ENCODE measurements around the gene JOSD2.

The JOSD2 gene

GRCh38 chr19:50465000-50465399, 46.0 kb downstream of the JOSD2 start:
- no peak overlapping the region for H3K4me3 ChIP-seq
- H3K27ac ChIP-seq, result no peak overlapping the region
- H3K4me1 ChIP-seq, result no peaks in the 10 kb centered on the region
- intact Hi-C loops (cut with DNase I; ENCODE audit: low total_unique reads), result no loop called here
- no peaks in the 10 kb centered on the region for H3K36me3 ChIP-seq
- peaks cover 0 to 78% of the 10 kb centered on the region in 2 donors for H3K27me3 ChIP-seq
- no peak for TF ChIP-seq CTCF (IDR thresholded peaks at IDR 0.05)
- H3K9me3 ChIP-seq, result no peaks in the 10 kb centered on the region
- DNase-seq, result no peak

GRCh38 chr19:50464348-50464747, 46.6 kb downstream of the JOSD2 start:
- intact Hi-C loops (cut with DNase I; ENCODE audit: low total_unique reads), result no loop called here
- H3K36me3 ChIP-seq, result no peaks in the 10 kb centered on the region
- no peak for TF ChIP-seq CTCF (IDR thresholded peaks at IDR 0.05)
- no peaks in the 10 kb centered on the region for H3K9me3 ChIP-seq
- peaks cover 0 to 80% of the 10 kb centered on the region in 2 donors for H3K27me3 ChIP-seq
- no peak for DNase-seq
- H3K27ac ChIP-seq, result no peak overlapping the region
- no peak overlapping the region for H3K4me3 ChIP-seq
- H3K4me1 ChIP-seq, result no peaks in the 10 kb centered on the region

GRCh38 chr19:50462970-50463369, 48.0 kb downstream of the JOSD2 start:
- Histone ChIP-seq H3K9me3 (no peaks in the 10 kb centered on the region), H3K36me3 (no peaks in the 10 kb centered on the region), H3K4me3 (no peak overlapping the region), H3K27me3 (peaks cover 0 to 89% of the 10 kb centered on the region in 2 donors), H3K4me1 (no peaks in the 10 kb centered on the region), H3K27ac (no peak overlapping the region)
- no peak for DNase-seq
- no peak for TF ChIP-seq CTCF (IDR thresholded peaks at IDR 0.05)
- intact Hi-C loops (cut with DNase I; ENCODE audit: low total_unique reads), result no loop called here

- peaks cover 0 to 88% of the 10 kb centered on the region in 2 donors for H3K27me3 ChIP-seq
- H3K4me1 ChIP-seq, result no peaks in the 10 kb centered on the region
- no peak overlapping the region for H3K27ac ChIP-seq
- no peaks in the 10 kb centered on the region for H3K9me3 ChIP-seq
- peak; percentile 58 to 66 for TF ChIP-seq CTCF (IDR thresholded peaks at IDR 0.05)
- peak in 1 of 2 donors; percentile 58 for DNase-seq
- no peaks in the 10 kb centered on the region for H3K36me3 ChIP-seq
- no peak overlapping the region for H3K4me3 ChIP-seq
- intact Hi-C loops (cut with DNase I; ENCODE audit: low total_unique reads), result no loop called here
Observed at GRCh38 chr19:50461066-50461875, 49.7 kb downstream of the JOSD2 start.

GRCh38 chr19:50460161-50460765, 50.7 kb downstream of the JOSD2 start:
- Histone ChIP-seq H3K4me1 (no peaks in the 10 kb centered on the region), H3K27ac (no peak overlapping the region), H3K36me3 (no peaks in the 10 kb centered on the region), H3K27me3 (peaks cover 0 to 82% of the 10 kb centered on the region in 2 donors), H3K9me3 (no peaks in the 10 kb centered on the region), H3K4me3 (no peak overlapping the region)
- intact Hi-C loops (cut with DNase I; ENCODE audit: low total_unique reads), result no loop called here
- no peak for DNase-seq
- TF ChIP-seq CTCF (IDR thresholded peaks at IDR 0.05), result no peak
